Measurements from ENCODE around the gene ANKIB1. TPM values are rescaled to one million over a fixed set of nuclear protein-coding genes. Genes with fewer than 3 reads are reported as not detected.
A peak's percentile ranks its signal among the peaks of the same experiment; 100 is the strongest.

Gene ANKIB1
- total and polyA plus RNA-seq, 9 of the 15 experiments (the other 6 are each of a cell fraction or from before 2014, with no cell fraction given): 5.9 to 25.2 (median 16.1) TPM

DNA sequence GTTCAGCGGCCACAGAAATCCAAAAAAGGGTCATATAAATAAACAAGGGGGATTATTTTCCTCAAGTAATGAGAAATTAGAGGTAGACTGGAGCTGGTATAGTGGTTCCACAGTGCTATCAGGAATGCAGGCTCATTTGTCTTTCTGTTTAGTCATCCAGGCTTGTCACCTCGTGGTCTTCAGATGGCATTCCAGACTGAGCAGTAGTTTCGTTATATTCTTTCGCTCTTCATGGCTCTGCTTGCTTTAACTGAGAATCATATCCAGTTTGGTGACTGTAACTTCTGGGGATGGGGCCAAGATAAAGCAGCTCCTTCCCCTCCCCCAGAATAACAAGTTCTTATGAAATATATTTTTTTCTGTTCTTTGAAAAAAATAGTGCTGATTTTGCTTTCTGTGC is 9.5 kb downstream of the ANKIB1 start:
- TF ChIP-seq, protein P1, sequence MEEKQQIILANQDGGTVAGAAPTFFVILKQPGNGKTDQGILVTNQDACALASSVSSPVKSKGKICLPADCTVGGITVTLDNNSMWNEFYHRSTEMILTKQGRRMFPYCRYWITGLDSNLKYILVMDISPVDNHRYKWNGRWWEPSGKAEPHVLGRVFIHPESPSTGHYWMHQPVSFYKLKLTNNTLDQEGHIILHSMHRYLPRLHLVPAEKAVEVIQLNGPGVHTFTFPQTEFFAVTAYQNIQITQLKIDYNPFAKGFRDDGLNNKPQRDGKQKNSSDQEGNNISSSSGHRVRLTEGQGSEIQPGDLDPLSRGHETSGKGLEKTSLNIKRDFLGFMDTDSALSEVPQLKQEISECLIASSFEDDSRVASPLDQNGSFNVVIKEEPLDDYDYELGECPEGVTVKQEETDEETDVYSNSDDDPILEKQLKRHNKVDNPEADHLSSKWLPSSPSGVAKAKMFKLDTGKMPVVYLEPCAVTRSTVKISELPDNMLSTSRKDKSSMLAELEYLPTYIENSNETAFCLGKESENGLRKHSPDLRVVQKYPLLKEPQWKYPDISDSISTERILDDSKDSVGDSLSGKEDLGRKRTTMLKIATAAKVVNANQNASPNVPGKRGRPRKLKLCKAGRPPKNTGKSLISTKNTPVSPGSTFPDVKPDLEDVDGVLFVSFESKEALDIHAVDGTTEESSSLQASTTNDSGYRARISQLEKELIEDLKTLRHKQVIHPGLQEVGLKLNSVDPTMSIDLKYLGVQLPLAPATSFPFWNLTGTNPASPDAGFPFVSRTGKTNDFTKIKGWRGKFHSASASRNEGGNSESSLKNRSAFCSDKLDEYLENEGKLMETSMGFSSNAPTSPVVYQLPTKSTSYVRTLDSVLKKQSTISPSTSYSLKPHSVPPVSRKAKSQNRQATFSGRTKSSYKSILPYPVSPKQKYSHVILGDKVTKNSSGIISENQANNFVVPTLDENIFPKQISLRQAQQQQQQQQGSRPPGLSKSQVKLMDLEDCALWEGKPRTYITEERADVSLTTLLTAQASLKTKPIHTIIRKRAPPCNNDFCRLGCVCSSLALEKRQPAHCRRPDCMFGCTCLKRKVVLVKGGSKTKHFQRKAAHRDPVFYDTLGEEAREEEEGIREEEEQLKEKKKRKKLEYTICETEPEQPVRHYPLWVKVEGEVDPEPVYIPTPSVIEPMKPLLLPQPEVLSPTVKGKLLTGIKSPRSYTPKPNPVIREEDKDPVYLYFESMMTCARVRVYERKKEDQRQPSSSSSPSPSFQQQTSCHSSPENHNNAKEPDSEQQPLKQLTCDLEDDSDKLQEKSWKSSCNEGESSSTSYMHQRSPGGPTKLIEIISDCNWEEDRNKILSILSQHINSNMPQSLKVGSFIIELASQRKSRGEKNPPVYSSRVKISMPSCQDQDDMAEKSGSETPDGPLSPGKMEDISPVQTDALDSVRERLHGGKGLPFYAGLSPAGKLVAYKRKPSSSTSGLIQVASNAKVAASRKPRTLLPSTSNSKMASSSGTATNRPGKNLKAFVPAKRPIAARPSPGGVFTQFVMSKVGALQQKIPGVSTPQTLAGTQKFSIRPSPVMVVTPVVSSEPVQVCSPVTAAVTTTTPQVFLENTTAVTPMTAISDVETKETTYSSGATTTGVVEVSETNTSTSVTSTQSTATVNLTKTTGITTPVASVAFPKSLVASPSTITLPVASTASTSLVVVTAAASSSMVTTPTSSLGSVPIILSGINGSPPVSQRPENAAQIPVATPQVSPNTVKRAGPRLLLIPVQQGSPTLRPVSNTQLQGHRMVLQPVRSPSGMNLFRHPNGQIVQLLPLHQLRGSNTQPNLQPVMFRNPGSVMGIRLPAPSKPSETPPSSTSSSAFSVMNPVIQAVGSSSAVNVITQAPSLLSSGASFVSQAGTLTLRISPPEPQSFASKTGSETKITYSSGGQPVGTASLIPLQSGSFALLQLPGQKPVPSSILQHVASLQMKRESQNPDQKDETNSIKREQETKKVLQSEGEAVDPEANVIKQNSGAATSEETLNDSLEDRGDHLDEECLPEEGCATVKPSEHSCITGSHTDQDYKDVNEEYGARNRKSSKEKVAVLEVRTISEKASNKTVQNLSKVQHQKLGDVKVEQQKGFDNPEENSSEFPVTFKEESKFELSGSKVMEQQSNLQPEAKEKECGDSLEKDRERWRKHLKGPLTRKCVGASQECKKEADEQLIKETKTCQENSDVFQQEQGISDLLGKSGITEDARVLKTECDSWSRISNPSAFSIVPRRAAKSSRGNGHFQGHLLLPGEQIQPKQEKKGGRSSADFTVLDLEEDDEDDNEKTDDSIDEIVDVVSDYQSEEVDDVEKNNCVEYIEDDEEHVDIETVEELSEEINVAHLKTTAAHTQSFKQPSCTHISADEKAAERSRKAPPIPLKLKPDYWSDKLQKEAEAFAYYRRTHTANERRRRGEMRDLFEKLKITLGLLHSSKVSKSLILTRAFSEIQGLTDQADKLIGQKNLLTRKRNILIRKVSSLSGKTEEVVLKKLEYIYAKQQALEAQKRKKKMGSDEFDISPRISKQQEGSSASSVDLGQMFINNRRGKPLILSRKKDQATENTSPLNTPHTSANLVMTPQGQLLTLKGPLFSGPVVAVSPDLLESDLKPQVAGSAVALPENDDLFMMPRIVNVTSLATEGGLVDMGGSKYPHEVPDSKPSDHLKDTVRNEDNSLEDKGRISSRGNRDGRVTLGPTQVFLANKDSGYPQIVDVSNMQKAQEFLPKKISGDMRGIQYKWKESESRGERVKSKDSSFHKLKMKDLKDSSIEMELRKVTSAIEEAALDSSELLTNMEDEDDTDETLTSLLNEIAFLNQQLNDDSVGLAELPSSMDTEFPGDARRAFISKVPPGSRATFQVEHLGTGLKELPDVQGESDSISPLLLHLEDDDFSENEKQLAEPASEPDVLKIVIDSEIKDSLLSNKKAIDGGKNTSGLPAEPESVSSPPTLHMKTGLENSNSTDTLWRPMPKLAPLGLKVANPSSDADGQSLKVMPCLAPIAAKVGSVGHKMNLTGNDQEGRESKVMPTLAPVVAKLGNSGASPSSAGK (IDR thresholded peaks at IDR 0.05): peak; percentile 16; the same call in 1 of the 2 replicates
- no peak for TF ChIP-seq MAZ (CRISPR knock-in tag; conservative IDR thresholded peaks at IDR 0.05 in 1 of 2, IDR thresholded peaks at IDR 0.05 in 1 of 2)
- no peak for TF ChIP-seq SMARCA4 (IDR thresholded peaks at IDR 0.05)
- peak; percentile 16; the same call in 1 of the 2 replicates for TF ChIP-seq NFE2 (IDR thresholded peaks at IDR 0.05; ENCODE audit: low read depth)
- 0 out of 2 replicates have a peak, but pooled peaks have one; percentile 6 for TF ChIP-seq ZNF316 (IDR thresholded peaks at IDR 0.05)
- TF ChIP-seq BCOR (IDR thresholded peaks at IDR 0.05): no peak
- TF ChIP-seq POU5F1 (IDR thresholded peaks at IDR 0.05; ENCODE audit: borderline replicate concordance, low read depth, low read length, partially characterized antibody): no peak
- Histone ChIP-seq H3K9me3 (replicated peaks; ENCODE audit: control insufficient read depth, insufficient read depth, low read depth, low read length) (0 out of 2 replicates have a peak, but pooled peaks cover 5% of the 10 kb centered on the region), H3K36me3 (ENCODE audit: control insufficient read depth, insufficient read depth, low read length) (peaks cover 13% of the 10 kb centered on the region), H3K4me2 (ENCODE audit: insufficient read depth, low read length) (no peak overlapping the region), H3K9ac (ENCODE audit: insufficient read depth in 1 of 2, low read depth in 2 of 2, low read length in 2 of 2) (no peak overlapping the region), H3K4me3 (no peak overlapping the region), H4K20me1 (replicated peaks; ENCODE audit: control insufficient read depth, insufficient read depth, low read length) (no peaks in the 10 kb centered on the region), H3K9me1 (ENCODE audit: control insufficient read depth, insufficient read depth, low read length) (no peaks in the 10 kb centered on the region), H3K4me1 (replicated peaks in 1 of 2; ENCODE audit: control insufficient read depth in 2 of 2, insufficient read depth in 2 of 2, low read length in 2 of 2) (no peaks in the 10 kb centered on the region), H2AFZ (ENCODE audit: low read depth, low read length) (no peak overlapping the region), H3K79me2 (ENCODE audit: control insufficient read depth, insufficient read depth, low read length) (peaks cover 70% of the 10 kb centered on the region; the same call in 2 of the 3 replicates), H3K27me3 (ENCODE audit: control insufficient read depth in 2 of 2, insufficient read depth in 2 of 2, low read length in 2 of 2) (no peaks in the 10 kb centered on the region), H3K27ac (ENCODE audit: extremely low read depth, low read depth, low read length) (no peak overlapping the region; the same call in 2 of the 3 replicates)
- ChIA-PET CTCF (ENCODE audit: low intra/inter-chr PET ratio) (no interaction called here), POLR2A (interaction anchor here (0.6 to 1.1 kb wide), 3 partner anchors 10 to 251 kb away, joined by 3 to 4 read pairs (median 3); partner anchors contain the start of genes ANKIB1 and KRIT1)
- ATAC-seq (peak; percentile 63), DNase-seq (ENCODE audit: extremely low read depth in 1 of 4, low spot score in 3 of 4) (peak in 2 of 4 experiments; percentile 14 to 16), FAIRE-seq (no peak)
- 67% methylated on average over 4 of the region's 4 CpGs for WGBS (ENCODE audit: insufficient coverage, low coverage, missing lambda C conversion rate)
- in situ Hi-C loops (cut with MboI): no loop called here
- intact Hi-C loops (cut with micrococcal nuclease): no loop called here
- no TSS peak for BruUV-seq (replicated peaks)

All from K562 (cell line).